NCI-H146 treated with DMSO at 0.1 percent for 48 hours (cell line): Measurements from ENCODE around the gene ETV6.
"Not testable (repeated sequence)": the region's sequence is repeated elsewhere in the genome, so short reads cannot be mapped to it uniquely, and the experiment has no call there.

ENCODE experiments used
- DNase-seq: peaks from one replicate; lab custom pipeline; 2025; ENCODE audit not compliant: unreplicated experiment; lab: John Stamatoyannopoulos, UW

ETV6 gene

DNA sequence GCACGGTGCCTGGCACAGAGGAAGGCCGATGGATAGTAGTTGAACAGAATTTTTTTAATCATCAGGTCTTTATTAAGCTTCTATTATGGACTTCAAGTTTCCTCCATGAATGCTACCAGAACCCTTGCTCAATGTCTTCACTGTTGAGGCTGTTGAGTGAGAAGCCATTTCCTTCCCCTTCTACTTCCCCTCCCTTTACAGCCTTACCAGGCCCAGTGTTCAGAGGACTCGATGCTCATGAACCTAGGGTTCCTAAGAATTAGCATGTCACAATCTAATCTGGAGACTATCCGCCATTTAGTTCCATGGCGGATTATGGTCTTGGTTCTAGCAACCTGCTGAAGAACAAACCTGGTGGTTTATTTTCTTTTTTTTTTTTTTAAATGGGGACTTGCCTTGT lies 17.7 kb downstream of the ETV6 start:
- no peak for DNase-seq

GRCh38 chr12:11668611-11669010 lies 19.1 kb downstream of the ETV6 start:
- no peak for DNase-seq

- DNase-seq: no peak
These were observed 19.9 kb downstream of the ETV6 start for GRCh38 chr12:11669348-11669747.

DNA sequence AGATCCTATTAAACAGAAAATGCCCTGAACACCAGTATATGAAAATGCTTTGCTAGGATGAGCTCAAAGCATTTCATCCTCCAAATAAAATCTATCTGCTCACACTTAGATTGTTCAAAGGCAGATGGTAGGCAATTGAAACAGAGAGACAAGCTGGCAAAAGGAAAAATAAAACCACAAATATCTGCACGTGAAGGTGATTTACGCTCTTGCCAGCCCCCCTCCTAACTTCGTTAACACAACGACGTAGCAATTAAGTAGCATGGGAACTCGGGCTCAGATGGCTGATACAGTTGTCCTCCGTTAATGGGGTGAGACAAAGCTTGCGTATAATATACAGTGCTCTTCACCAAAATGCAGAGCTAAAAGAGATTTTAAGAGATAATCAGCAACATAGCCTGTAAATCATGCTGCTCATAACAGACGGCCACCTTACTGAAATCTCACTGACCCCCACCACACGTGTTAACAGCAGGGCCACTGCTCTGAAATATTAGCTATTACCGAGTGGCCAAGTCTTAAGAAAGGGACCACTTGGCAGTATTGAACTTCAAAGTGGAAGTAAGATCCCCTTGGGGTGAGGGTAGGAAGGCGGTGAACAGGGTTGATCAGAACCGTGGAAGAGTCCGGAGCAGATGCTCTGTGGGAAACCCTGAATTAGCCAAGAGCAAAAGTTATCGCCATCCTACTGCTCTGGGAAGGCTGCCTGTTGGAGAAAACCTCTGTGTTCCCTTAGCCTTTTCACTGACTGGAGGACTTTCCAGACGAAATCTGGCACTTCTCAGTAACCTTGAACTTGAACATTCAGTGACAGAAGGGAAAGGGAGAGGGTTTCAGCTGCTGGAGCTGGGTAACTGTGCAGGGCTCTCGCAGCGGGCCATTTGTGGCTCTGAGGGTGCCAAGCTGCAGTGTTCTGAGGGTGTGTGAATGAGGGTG lies 23.1 kb downstream of the ETV6 start:
- DNase-seq: no peak

GRCh38 chr12:11673666-11674461 lies 24.4 kb downstream of the ETV6 start:
- no peak for DNase-seq

- no peak for DNase-seq
These were observed 25.5 kb downstream of the ETV6 start for GRCh38 chr12:11674894-11675390.

GRCh38 chr12:11676052-11676451 lies 26.6 kb downstream of the ETV6 start:
- no peak for DNase-seq

GRCh38 chr12:11677093-11677492 lies 27.6 kb downstream of the ETV6 start:
- DNase-seq: no peak

DNA sequence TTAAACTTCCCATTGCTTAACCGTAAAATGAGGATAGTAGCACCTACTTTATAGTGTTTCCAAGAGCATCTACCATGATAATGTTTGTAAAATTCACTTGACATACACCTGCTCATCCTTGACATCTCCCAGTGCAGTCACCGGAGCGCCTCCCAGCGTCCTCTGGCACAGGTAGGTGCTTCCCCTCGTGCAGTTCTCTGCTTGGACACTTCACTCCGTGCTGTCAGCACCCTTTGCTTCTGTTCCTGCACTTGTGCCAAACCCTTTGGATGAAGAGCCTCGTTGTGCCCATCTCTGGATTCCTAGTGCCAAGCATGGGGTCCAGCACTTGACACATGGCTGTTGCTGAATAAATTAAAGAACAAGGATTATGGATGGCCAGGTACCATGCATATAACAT lies 28.3 kb downstream of the ETV6 start:
- no peak for DNase-seq

- DNase-seq: no peak
These were observed 29.3 kb downstream of the ETV6 start for GRCh38 chr12:11678781-11679180.

DNA sequence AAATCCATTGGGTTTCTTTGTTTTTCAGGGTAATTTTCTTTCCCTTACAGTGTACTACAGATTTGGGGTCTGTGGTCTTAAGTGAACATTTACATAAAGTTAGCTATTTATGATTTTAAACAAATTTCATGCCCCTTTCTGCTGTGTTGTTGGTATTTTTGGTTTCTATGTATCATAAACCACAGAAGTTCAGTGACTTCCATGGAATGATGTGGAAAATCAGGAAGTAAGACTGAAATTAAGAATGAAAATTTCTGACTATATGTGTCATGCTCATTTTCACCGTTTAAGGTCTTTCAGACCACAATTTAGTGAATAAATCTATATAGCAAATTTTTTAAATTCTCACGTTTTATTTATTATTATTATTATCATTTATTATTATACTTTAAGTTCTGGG lies 31.7 kb downstream of the ETV6 start:
- no peak for DNase-seq

DNA sequence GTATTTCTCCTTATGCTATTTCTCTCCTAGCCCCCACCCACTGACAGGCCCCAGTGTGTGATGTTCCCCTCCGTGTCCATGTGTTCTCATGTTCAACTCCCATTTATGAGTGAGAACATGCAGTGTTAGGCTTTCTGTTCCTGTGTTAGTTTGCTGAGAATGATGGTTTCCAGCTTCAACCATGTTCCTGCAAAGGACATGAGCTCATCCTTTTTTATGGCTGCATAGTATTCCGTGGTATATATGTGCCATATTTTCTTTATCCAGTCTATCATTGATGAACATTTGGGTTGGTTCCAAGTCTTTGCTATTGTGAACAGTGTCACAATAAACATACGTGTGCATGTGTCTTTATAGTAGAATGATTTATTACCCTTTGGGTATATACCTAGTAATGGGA lies 32.2 kb downstream of the ETV6 start:
- DNase-seq: not testable (repeated sequence)

- DNase-seq: no peak
These were observed 34.9 kb downstream of the ETV6 start for GRCh38 chr12:11684393-11684792.

- no peak for DNase-seq
These were observed 35.3 kb downstream of the ETV6 start for GRCh38 chr12:11684811-11685210.

GRCh38 chr12:11685316-11685715 lies 35.8 kb downstream of the ETV6 start:
- no peak for DNase-seq

GRCh38 chr12:11685716-11686115 lies 36.2 kb downstream of the ETV6 start:
- DNase-seq: no peak

DNA sequence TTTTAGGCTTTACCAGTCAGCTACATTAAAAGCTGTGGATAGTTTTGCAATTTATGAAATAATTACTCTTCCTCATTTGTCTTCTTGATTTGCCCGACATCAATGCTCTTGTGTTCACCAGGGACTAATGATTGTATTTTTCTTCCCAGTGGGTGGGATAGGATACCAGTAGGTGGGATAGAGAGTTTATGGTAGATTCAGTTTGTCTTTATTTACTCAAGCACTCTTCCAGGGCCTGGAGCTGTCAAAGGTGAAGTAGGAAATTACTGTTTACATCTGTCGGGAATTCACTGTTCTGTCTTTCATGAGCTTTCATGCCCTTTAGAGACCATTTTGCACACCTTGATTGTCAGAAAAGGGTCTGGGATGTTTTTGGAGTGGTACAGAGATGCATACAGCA lies 36.6 kb downstream of the ETV6 start:
- DNase-seq: peak; percentile 99

GRCh38 chr12:11687528-11687927 lies 38.1 kb downstream of the ETV6 start:
- no peak for DNase-seq

GRCh38 chr12:11688379-11688778 lies 38.9 kb downstream of the ETV6 start:
- no peak for DNase-seq

DNA sequence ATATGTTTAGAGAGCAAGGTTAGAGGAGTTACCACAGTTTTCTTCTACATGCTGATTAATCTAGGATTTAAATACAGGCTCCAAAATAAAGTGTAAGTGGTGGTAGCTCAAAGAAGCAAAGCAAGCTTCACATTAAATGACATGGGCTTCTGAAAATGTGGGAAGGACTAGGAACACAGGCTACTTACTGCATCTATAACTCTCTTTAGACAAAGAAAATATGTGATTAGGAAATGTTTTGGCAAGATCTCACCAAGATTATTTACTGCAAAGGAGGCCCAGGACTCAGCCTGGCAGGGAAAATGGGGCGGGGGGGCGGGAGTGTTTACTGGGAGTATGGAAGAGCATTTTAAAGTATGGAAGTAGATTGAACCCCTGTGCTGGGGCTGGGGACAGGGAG lies 39.4 kb downstream of the ETV6 start:
- DNase-seq: no peak

DNA sequence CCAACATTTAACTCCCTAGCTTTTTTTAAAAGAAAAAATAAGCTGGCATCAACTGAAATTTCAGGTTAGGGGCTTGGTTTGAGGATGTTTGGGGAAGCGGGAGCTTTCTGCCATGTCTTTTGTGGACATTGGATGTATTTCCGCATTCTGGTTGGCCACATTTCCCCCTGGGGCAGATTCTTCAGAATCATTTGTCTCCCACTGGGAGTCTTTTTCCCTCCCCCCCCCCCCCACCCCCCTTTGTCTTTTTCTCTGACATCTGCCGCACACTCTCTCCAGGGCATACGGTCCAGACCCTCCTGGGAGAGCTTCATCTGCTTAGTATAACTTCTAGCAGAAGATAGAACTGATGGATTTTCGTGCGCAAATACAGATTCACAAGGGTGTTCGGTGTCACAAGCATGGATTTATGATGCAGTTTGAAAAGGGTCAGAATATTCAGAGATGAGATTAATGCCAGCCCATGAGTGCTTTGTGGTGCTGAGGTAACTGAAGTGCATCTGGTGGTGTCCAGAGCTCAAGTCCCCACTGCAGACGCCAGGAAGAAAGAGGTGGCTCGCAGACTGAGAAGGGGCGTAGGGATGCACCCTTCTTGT lies 40.2 kb downstream of the ETV6 start:
- DNase-seq: peak; percentile 60

- DNase-seq: no peak
These were observed 43.6 kb downstream of the ETV6 start for GRCh38 chr12:11693067-11693466.
